Subcutaneous adipose tissue (tissue), 4 donors: ENCODE results near the gene ATG101. TPM values are rescaled to one million over a fixed set of nuclear protein-coding genes. Genes with fewer than 3 reads are reported as not detected.

Source experiments
- total RNA-seq, 4 donors: library from RNA; depleted of rRNA; stranded (reverse); fragments of >200 nt; gene quantifications; one replicate each; pipeline ENCODE4 v1.1.0, GENCODE V29; 2016
- TF ChIP-seq, protein P1 (sequence below): fragments of 450-650 bp; IDR thresholded peaks from one replicate; pipeline ENCODE4 v1.5.1; 2016; ENCODE audit warnings: low read depth, mild to moderate bottlenecking, control low read depth, antibody characterized with exemption, moderate library complexity

ATG101 gene
- total RNA-seq, 4 donors from 2014 or later: 16.3 to 29.9 (median 26.5) TPM

DNA sequence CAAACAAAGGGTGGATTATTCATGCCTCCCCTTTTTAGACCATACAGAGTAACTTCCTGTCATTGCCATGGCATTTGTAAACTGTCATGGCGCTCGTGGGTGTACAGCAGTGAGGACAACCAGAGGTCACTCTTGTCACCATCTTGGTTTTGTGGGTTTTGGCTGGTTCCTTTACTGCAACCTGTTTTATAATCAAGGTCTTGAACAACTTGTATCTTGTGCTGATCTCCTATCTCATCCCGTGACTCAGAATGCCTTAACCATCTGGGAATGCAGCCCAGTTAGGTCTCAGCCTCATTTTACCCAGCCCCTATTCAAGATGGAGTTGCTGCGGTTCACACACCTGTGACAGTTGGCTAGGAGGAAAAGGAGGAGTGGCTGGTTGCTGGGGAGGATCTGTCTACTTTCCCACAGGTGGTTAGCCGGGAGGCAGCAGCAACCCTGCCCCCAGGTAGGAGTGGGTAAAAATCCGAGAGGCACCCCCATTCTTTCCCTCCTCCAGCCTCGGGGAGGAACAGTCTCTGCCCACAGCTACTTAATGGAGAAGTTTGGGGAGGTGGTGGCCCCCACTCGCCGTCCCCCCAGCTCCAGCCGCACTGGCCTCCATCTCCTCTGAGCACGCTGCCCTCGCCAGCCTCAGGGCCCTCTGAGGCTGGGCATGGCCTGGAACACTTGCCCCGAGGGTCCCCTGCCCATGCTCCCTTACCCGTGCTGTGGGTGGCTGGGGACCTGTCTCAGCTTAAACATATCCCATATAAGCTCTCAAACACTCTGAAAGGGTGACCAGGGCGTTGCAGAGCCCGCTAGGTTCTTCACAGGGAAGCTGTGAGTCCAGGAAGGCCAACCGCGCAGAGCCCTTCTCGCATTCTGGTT lies 51.4 kb downstream of the ATG101 start:
- TF ChIP-seq, protein P1, sequence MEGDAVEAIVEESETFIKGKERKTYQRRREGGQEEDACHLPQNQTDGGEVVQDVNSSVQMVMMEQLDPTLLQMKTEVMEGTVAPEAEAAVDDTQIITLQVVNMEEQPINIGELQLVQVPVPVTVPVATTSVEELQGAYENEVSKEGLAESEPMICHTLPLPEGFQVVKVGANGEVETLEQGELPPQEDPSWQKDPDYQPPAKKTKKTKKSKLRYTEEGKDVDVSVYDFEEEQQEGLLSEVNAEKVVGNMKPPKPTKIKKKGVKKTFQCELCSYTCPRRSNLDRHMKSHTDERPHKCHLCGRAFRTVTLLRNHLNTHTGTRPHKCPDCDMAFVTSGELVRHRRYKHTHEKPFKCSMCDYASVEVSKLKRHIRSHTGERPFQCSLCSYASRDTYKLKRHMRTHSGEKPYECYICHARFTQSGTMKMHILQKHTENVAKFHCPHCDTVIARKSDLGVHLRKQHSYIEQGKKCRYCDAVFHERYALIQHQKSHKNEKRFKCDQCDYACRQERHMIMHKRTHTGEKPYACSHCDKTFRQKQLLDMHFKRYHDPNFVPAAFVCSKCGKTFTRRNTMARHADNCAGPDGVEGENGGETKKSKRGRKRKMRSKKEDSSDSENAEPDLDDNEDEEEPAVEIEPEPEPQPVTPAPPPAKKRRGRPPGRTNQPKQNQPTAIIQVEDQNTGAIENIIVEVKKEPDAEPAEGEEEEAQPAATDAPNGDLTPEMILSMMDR: no peak

DNA sequence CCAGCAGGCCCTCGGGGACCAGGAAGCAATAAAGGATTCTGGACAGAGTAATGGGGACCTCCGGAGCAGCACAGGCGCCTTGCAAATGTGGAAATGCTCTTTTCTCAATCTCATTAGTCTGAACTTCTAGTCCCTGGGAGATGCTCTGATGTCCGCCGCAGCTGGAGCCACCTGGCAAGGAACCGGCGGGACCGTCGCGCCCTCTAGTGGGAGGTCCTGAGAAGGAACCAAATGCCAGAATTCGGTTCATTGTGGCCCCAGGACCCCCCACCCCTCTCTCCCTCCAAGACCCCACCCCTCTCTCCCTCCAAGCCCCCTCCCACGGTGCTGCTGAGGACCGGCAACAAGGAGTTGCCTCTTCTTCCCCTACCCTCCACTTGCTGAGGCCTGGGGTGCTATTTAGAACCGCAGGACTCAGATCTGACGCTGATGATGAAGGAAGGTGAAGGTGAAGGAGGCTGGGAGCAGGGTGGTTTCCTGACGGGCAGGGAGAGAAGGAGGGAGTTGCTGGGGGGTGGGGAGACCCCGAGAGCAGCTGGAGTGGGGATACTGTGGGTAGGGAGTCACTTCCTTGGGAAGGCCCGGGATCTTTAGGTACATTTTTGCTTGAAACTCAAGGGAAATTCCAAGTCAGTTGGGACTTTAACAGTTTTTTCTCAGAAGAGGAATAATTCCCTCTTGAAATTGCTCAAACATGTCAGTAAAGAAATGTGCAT lies 52.2 kb downstream of the ATG101 start:
- TF ChIP-seq, protein P1: no peak

DNA sequence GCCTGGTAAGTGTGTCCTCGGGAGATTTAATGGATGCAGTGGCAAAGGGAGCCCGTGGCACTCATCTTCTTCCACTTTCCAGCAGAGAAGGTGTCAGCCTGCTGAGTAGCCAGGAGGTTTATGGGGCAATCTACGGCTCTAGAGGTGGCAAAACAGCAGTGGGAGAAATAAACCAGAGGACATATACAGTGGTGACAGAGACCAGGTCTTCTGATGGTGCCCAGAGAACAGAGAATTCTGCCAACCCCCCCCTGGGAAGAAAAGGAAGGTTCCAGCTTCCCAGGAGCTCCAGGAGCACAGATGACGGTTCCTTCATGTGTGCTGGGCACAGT lies 52.7 kb downstream of the ATG101 start:
- TF ChIP-seq, protein P1: no peak

DNA sequence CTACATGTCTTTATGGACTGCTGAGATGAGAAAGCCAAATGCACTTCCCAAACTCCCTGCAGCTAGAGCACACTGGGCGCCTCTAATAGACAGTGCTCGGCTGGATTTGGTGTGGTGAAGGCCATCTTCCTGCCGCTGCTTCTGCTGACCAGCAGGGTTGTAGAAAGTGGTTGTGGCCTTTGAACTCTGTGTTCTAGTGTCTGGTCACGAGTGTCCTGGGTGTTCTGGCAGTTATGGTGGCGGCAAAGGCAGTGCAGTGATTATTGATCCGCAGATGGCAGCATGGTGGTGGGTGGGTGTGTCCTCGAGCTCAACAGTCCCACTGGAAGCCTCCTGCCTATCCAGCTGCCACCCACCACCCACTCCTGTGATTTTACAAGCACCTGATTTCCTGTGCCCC lies 53.1 kb downstream of the ATG101 start:
- TF ChIP-seq, protein P1: no peak

DNA sequence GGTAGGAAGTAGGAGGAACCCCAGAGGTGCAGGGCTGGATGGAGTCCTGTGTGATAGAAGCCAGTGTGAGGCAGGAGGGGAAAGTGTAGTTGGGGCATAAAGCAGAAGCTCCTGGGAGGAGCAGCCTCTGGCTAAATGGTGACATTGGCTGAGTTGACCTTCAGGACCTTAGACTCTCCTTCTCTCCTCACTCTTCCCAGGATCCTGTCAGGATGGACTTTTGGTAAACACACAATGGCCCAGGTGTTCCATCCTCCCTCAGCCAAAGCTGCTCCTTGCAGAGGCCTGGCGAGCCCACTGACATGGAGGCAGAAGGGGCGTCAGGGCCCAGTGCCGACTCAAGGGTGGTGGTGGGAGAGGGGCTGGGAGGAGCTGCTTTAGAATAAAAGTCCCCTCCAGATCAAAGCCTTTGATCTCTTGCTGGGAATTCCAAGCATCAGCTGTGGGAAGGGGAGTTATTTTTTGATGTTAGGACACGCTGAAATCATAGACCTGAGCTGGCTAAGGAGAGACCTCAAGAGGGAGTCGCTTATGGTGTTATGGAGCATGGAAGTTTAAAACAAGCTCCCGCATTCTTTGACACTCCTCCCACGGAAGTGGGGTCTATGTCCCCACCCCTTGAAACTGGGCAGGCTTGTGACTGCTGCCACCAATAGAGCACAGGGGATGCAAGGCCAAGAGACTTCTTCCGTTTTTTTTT lies 53.9 kb downstream of the ATG101 start:
- TF ChIP-seq, protein P1: no peak

DNA sequence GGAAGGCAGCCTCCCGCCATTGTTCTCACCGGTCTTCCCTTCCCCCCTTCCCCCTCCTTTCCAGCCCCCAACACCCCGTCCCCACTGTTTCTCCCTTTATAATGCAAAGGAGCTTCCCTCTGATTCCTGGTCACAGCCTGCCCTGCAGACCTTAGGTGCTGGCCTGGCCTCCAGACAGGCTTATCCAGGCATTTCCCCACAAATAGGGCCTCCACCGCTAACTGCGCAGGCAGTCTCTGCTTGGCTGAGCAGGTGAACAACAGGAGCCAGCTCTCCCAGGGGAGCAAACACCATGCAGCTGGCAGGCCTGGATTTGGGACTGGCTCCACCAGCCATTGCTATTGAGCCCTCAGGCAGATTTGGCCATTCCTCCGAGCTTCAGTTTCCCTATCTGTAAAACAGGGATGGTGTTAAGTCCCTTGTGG lies 55.7 kb downstream of the ATG101 start:
- TF ChIP-seq, protein P1: no peak
